RCC 7860 (cell line): ENCODE results near the gene PPM1M.

ENCODE experiments used
- DNase-seq: peaks from one replicate; pipeline ENCODE4 v3.0.0-alpha.2; 2015; ENCODE audit warnings: low spot score
- FAIRE-seq: peaks from 2 replicates; lab custom pipeline; 2012; peaks lifted over from hg19 to GRCh38; lab: Jason Lieb, UNC

The PPM1M gene, protein sequence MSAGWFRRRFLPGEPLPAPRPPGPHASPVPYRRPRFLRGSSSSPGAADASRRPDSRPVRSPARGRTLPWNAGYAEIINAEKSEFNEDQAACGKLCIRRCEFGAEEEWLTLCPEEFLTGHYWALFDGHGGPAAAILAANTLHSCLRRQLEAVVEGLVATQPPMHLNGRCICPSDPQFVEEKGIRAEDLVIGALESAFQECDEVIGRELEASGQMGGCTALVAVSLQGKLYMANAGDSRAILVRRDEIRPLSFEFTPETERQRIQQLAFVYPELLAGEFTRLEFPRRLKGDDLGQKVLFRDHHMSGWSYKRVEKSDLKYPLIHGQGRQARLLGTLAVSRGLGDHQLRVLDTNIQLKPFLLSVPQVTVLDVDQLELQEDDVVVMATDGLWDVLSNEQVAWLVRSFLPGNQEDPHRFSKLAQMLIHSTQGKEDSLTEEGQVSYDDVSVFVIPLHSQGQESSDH

DNA sequence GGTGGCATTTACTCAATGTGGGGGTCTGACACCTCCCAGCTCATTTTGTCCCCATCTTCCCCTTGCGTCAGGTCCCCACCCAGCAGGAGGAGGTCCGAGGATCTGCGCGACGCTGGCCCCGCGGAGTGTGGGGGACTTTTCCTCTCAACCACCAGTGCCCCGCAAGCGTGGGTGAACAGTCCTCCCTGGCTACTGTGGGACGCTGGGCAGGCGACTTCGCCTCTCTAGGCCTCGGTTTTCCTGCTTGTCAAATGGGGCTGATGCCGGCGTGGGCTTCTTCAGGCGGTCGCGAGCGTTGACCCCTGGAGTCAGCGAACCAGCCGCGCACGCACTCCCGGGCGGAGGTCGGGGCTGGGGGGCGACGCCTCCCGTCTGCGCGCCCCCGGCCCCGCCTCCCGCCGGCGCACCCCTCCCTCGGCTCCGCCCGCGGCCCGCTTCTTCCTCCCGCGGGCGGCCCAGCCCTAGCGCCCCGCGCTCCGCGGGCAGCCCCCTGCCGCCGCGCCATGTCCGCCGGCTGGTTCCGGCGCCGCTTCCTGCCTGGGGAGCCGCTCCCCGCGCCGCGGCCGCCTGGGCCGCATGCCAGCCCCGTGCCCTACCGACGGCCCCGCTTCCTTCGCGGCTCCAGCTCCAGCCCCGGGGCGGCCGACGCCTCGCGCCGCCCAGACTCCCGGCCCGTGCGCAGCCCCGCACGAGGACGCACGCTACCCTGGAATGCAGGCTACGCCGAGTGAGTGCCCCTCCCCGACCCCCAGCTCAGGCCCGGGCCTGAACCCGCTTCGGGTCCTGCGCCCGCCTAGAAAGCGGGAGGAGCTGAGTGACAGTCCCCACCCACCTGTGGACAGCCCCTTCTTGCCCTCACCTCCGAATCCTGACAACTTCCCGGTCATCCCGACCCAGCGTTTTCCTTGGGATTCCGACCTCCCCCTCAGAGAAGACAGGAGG lies at the start of gene PPM1M:
PPM1M (plus strand) TSS at position 438 of the 942 bp plus-strand sequence; CDS start at position 504, 66 bp downstream.
- DNase-seq (no peak), FAIRE-seq (no peak)

DNA sequence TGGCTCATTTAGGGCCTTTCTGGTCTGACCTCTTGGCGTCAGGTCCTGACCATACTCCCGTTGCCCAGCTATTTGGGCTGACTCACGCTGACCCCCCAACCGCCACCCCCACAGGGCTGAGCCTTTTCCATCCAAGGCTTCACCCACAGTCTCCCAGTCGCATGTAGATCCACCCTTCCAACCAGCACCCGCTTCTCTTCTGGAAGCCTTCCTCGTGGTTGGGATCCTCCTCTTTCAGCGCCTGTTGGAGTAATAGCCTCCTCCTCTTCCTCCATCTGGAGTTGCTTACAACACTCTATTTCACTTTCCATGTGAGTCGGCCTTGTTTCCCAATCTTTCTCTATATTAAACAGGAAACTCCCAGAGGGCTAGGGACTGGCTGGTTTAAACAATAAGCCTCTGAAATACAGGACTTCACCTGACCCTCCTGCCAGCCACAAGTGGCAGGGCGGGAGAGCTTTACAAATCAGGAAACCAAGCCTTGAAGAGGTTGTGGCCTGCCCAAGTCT lies 49.7 kb upstream of the PPM1M start:
- DNase-seq = no peak
- no peak for FAIRE-seq

DNA sequence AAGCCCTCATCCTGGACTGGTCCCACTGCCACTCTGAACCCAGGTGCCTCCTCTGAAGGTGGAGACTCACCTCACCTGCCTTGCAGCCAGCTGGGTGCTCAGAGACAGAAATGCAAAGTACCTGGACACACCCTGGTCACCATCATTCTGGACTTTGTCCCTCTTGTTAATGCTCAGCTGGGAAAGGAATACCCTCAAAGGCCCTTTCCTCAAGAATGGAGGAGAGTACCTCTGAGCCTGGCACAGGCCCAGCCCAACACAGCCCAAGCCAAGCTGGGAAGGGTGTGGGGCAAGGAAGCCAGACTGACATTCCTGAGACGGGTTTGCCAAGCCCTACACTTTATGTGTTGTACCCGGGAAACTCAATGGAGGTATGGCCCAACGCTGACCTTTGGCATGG lies 48.6 kb upstream of the PPM1M start:
- DNase-seq = no peak
- no peak for FAIRE-seq

DNA sequence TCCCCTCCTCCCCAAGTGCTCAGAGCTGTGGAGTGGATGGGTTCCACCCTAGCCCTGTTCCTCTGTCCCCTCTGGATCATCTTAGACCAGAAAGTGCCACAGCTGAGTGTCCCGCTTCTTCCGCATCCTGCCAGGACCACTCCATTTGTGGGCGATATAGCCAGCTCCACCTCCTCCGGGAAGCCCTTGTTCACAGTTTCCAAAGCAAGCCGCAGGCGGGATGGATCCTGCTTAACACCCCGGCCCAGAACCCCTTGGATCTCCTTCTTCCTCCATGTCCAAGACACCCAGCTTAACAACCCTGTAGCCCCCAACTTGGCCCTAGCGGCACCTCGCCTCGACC lies 48.1 kb upstream of the PPM1M start:
- DNase-seq (no peak), FAIRE-seq (no peak)

DNA sequence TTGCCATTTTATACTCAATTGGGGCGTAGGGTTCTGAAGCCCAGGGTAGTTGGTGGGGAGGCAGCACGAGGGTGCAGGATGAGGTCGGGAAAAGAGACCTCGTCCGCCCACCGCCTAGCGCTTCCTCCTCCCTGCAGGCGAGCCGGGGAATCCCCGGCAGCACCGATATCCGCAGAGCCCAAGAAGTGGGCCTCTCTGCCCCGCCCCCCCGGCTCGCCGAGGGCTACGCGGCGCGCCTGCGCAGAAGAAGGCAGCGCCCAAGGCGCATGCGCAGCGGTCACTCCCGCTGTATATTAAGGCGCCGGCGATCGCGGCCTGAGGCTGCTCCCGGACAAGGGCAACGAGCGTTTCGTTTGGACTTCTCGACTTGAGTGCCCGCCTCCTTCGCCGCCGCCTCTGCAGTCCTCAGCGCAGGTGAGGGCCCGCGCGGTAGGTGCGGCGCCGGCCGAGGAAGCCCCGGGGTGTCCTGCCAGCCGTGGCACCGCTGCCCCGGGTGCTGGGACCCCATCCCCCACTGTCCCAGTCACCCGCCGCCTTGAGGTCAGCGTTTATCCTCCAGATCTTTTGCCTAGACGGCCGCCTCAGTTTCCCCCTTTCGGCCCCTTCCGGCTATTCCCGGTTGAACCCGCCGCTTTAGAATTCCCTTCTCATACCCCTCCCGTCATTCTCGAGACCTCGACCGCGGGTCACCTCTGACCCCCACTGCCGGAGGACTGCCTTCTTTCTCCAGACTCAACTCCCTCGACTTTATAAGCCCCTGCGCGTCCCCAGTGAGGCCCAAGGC lies 47.5 kb upstream of the PPM1M start, which contains the start of gene ALAS1:
ALAS1 (plus strand) TSS at position 319 of the 784 bp plus-strand sequence. CDS start 1,082 bp downstream, outside the sequence.
- no peak for FAIRE-seq
- peak; percentile 79 for DNase-seq

DNA sequence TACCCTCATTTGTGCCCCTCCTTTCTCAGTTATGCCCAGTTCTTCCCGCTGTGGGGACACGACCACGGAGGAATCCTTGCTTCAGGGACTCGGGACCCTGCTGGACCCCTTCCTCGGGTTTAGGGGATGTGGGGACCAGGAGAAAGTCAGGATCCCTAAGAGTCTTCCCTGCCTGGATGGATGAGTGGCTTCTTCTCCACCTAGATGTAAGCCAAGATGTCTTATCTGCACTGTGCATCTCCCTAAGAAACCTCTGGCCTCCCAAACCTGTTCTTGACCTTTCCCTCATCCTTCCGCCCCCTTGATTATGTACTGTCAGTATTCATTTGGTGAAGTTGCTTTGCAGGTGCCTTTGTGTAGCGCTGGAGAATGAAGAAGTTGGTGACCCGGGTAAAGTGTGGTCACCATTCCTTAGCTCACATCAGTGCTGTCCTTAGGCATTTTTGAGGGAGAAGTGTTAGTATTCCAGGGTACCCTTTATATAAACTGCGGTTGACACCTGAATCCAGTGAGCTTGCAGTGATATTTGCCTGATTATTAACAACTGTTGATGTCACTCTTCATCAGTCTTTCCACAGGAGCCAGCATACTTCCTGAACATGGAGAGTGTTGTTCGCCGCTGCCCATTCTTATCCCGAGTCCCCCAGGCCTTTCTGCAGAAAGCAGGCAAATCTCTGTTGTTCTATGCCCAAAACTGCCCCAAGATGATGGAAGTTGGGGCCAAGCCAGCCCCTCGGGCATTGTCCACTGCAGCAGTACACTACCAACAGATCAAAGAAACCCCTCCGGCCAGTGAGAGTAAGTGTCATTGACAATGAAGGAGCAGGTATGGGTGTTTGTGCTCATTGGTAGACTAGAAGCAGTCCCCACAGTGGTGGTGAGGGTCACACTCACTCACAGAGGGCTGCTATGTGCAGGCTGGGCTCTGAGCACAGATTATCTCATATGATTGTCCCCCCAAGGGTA lies 46.6 kb upstream of the PPM1M start:
- FAIRE-seq (no peak), DNase-seq (no peak)

DNA sequence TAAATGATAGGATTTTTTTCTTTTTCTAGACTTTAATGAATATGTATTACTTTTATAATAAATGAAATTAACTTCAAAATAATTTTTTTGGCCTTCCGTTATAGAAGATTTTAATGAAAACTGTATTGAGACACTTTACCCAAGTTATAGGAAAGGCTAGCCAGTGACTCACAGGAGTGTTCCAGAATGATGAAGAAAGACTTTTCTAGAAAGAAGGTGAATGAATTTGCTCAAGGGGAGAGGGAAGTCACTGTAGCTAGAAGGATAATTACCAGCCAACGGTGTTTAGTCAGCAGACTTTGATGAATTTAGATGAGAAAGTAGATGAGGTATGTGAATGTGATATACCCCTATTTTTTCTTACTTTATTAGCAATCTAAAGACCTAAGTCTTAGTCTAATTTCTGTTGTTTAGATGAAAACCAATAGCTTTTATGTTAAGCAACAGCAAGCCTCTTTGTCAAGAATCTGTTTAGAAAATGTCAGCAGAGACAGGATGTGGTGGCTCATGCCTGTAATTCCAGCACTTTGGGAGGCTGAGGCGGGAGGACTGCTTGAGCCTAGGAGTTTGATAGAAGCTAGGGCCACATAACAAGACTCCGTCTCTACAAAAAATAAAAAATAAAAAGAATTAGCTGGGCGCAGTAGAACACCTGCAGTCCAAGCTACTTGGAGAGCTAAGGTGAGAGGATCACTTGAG lies 44.4 kb upstream of the PPM1M start:
- no peak for DNase-seq
- no peak for FAIRE-seq

DNA sequence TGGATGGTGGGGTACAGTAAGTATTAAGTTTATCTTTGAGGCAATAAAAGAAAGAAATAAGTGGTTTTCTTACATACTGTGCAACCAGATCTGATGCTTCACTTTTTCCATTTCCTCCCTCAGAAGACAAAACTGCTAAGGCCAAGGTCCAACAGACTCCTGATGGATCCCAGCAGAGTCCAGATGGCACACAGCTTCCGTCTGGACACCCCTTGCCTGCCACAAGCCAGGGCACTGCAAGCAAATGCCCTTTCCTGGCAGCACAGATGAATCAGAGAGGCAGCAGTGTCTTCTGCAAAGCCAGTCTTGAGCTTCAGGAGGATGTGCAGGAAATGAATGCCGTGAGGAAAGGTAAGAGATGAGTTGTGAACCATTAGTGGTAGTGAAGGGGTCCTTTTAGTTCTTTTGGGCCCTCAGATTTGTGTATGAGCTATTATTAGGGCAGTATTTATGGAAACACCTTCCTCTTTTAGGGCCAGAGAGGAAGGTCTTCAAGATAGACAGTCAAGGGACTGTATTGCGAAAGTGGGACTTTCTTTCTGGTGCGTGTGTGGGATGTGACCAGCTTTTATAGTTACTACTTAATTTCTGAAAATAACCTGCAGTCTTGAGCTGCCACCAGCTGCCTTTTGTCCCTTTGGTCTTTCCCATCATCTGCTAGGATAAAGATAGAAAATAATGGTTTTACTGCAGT lies 43.0 kb upstream of the PPM1M start:
- FAIRE-seq (no peak), DNase-seq (no peak)

DNA sequence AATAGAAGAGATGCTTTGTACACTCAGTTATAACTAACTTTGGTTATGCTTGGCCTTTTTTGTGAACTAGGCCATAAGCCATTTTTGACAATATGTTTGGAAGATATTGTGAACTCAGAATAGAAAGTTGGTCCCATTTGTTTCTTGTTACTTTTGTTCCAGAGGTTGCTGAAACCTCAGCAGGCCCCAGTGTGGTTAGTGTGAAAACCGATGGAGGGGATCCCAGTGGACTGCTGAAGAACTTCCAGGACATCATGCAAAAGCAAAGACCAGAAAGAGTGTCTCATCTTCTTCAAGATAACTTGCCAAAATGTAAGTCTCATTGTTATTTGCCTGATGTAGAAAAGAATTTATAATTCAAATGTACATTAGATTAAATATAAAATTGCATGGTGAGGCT lies 41.9 kb upstream of the PPM1M start:
- DNase-seq (no peak), FAIRE-seq (no peak)

DNA sequence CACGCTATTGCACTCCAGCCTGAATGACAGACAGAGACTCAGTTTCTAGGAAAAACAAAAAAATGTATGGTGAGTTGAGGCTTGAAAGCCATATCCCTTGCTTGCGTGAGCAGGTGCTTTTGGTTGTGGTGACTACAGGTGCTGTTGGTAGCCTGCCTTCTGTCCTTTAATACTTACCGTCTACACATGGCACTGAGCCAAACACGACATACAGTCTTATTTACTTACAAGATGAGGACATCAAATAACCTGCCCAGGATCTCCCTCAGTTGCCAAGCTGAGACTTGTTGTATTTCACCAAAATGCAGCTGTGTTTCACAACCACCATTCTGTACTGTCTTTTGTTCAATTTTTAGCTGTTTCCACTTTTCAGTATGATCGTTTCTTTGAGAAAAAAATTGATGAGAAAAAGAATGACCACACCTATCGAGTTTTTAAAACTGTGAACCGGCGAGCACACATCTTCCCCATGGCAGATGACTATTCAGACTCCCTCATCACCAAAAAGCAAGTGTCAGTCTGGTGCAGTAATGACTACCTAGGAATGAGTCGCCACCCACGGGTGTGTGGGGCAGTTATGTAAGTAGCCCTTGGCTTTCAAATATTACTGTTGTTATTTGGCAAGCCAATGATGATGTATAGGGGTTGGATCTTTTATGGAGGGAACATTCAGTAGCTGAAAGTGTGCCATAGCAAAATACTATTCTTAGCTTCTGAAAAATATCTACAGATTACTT lies 41.1 kb upstream of the PPM1M start:
- FAIRE-seq (no peak), DNase-seq (no peak)

DNA sequence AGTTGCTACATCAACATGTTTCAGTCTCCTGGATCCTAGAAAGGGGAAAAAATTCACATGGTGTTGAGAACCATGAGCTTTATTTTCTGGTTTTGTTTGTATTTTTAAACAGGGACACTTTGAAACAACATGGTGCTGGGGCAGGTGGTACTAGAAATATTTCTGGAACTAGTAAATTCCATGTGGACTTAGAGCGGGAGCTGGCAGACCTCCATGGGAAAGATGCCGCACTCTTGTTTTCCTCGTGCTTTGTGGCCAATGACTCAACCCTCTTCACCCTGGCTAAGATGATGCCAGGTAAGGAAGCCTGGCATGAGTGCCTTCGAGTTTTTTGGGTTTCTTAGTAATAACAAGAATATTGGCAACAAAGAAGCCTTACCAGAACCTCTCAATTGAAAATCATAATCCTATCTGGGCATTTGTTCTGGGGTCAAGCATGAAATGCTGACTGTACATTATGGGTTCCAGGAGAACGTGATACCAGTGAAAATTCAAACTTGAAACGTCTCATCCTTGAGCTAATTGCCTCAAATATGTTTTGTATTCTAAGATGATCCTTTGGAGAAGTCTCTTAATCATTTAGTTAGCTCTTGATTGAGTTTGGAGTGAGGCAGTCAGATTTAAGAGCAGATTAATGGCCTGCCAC lies 39.7 kb upstream of the PPM1M start:
- FAIRE-seq (no peak), DNase-seq (no peak)

DNA sequence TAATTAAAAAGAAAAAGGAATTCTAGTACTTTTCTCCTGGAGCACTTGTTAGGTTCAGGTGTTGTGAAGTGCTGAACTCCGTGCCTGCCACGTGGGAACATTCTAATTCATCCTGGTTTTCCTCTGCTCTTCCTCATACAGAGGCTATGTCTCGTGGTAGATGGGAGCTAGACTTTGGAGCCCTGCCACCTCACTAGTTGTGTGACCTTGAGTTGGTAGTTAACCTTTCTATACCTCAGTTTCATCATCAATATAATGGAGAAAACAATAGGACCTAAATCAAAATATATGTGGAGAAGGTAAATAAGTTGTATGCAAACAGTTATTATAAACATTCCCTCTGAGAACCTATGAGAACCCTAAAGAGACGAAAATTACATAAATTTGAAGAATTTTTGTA lies 37.0 kb upstream of the PPM1M start:
- FAIRE-seq (no peak), DNase-seq (no peak)

DNA sequence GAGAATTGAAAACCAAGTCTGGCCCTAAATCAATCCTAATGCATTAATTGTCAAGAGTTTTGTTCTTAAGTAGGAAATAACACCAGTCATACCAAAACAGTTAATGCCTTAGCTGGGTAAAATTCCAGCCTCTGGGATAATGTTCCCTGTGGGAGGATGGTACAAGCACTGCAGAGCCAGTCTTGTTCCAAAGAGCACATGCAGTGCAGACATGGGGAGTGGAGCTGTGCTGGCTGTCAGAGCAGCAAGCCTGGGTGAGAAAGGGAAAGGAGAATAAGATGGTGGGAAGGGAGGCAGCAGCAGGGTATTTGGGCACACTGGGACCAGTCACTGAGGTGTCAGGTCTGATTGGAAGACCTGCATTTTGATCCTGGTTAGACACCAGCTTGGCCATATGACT lies 35.5 kb upstream of the PPM1M start:
- no peak for DNase-seq
- FAIRE-seq = no peak

DNA sequence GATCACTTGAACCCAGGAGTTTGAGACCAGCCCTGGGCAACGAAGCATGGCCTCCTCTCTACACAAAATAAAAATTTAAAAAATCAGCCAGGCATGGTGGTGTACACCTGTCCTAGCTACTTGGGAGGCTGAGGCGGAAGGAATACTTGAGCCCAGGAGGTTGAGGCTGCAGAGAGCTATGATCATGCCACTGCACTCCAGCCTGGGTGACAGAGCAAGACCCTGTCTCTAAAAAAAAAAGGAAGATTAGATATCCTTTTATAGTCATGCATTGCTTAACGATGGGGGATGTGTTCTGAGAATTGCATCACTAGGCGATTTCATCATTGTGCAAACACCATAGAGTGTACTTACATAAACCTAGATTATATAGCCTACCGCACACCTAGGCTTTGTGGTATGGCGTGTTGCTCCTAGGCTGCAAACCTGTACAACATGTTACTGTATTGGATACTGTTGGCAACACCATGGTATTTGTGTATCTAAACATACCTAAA lies 35.0 kb upstream of the PPM1M start:
- FAIRE-seq = no peak
- no peak for DNase-seq

DNA sequence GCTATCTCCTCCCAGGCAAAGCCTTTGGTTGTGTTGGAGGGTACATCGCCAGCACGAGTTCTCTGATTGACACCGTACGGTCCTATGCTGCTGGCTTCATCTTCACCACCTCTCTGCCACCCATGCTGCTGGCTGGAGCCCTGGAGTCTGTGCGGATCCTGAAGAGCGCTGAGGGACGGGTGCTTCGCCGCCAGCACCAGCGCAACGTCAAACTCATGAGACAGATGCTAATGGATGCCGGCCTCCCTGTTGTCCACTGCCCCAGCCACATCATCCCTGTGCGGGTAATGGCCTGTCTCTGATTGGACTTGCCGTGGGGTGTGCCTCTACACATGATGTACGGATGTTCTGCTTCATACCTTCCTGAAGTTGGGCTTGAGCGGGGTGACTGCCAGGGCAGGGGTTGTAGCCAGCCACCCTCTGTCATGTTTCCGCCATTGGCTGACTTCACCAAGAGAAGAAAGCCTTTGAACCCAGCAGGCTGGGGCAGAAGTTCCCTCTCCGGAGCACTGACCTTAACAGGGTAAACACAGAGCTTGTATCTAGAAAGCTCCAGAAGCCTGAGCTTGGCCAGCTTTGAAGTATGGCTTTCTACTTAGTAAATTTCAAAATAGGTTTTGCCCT lies 34.2 kb upstream of the PPM1M start:
- FAIRE-seq (no peak), DNase-seq (no peak)

DNA sequence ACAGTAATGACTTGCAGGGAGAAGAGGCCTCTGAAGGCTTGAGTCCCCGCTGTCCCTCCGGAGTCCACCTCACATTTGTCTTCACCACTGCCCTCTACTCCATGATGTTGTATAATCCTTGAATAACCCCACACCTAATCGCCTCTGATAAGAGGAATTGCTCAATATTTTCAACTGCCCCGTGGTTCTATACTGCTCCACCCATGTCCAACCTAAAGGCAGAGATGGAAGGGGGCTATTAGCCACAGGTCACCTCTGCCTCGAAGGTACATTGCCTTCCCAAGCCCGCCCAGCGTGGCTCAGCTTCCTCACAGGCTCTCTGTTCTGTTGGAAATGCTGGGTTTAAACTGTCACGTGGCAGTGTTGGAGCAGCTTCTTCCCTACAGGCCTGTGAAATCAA lies 32.6 kb upstream of the PPM1M start:
- DNase-seq = no peak
- FAIRE-seq = no peak

DNA sequence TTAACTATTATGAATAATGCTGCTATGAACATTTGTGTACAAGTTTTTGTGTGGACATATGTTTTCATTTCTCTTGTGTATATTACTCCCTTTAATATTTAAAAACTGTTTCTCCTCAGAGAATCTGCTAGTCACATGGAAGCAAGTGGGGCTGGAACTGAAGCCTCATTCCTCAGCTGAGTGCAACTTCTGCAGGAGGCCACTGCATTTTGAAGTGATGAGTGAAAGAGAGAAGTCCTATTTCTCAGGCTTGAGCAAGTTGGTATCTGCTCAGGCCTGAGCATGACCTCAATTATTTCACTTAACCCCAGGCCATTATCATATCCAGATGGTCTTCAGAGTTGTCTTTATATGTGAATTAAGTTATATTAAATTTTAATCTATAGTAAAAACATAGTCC lies 31.7 kb upstream of the PPM1M start:
- no peak for DNase-seq
- FAIRE-seq = no peak
